GF-D8 (cell line): ENCODE data around the gene H2AZ1.

Experiments
- DNase-seq: peaks from one replicate; lab custom pipeline; 2025; lab: John Stamatoyannopoulos, UW

The H2AZ1 gene

DNA sequence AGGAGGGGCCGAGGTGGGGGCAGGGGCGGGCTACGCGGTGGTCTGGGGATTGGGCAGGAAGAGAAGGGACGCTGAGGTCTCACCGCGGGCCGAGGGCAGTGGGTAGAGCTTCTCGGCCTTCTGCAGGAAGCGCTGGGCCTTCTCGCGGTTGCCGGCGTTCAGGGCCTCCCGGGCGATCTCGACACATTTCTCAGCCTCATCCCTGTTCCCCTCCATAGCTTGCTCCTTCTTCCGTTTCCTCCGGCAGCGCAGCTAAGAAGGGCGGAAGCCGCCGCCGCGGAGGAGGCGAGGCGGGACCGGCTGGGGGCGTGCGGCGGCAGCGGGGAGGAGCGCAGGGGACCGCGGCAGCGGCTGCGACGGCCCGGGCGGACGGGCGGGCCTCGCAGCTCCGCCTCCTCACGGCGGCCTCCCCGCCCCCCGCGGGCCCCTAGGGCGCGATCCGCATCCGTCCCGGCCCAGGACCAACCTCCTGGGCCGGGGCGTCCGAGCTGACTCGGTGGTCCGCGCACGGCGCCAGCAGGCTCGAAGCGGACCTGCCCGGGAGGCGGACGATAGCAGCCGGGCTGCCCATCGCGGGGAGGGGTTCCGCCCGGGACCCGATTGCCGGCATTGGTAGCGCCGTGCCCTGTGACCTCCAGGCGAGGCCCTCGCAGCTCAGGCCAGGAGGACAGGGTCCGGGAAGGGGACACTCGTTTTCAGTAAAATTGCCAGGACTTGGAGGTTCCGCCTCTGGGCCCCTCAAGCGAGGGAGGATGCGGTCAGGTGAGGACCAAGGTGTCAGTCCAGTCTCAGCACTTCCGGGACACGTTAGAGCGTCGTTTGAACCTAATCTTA lies 3.5 kb downstream of the H2AZ1 start, which contains the start of gene DNAJB14:
Gene DNAJB14, minus strand, starts transcription at position 263 of the 834 bp plus-strand sequence. Its CDS starts 47 bp downstream, at position 216.
- DNase-seq, result peak; percentile 42

DNA sequence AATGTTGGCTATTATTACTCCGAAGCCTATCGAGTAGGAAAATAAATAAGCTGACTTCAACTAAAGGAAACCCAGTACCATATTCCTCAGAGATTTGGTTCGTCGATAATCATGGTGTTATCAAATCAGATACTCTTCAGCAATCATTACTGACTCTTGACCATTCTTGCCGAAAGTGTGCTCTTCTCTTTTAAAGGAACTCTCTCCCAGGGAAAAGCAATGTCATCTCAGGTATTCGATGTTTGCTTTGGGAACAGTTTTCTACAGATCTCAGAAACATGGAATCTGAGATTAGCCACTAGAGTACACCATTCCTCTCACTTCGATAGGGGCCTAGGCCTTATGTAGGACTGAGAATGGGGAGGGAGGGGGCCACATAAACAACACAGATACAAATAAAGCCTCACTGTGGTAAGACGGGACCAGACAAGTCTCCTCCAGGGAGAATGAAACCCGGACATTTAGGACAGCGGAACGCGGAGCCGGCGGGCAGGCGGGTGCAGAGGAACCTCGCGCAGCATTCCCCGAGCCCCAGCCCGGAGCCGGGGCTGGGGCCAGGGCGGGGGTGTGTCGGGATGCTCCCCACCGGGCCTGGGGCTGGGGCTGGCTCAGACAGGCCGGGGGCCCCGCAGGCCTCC lies 4.2 kb downstream of the H2AZ1 start:
- no peak for DNase-seq

- no peak for DNase-seq
These were observed 6.1 kb downstream of the H2AZ1 start for GRCh38 chr4:99943904-99944437.

DNA sequence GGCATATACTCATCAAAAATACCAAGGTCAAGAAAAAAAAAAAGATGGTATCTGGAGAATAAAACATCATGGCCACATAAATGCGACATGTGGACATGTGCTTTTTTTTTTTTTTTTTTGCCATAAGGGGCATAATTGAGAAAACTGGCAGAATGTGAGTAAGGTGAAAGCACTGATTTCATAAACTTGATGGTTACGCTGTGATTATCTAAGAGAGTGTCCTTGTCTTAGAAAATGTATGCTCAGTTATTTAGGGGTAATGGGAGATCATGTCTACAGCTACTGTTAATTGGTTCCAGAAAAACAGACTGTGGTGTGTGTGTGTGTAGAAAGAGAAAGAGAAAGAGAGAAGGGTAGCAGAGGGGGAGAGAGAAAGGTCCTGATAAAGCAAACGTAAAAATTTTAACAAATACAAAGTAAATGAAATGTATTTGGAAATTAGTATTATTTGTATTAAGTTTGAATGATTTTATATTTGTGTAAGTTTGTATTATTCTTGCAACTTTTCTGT lies 11.8 kb downstream of the H2AZ1 start:
- DNase-seq, result no peak

- DNase-seq, result no peak
These were observed 15.2 kb downstream of the H2AZ1 start for GRCh38 chr4:99934891-99935290.

GRCh38 chr4:99927566-99927965 lies 22.5 kb downstream of the H2AZ1 start:
- no peak for DNase-seq

DNA sequence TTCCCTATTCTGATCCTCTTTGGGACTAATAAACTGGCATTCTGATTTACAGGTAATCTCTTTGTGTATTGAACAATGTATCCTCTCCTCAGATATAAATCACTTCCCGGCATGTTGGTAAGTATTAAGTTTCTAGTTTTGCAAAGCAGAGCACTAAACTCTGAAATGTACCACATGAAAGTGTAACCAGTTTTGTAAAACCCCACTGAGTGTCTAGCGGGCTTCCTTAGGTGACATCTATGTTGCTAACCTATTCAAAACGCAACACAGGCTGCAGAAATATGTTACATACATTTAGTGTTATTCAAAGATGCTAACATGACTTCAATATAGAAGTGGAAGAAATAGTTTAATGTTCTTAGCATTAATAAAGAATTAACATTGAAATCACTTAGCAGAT lies 28.9 kb downstream of the H2AZ1 start:
- no peak for DNase-seq

GRCh38 chr4:99918656-99919055 lies 31.4 kb downstream of the H2AZ1 start:
- no peak for DNase-seq

GRCh38 chr4:99917575-99917974 lies 32.5 kb downstream of the H2AZ1 start:
- no peak for DNase-seq

GRCh38 chr4:99915449-99915848 lies 34.6 kb downstream of the H2AZ1 start:
- no peak for DNase-seq
